PC-9 (cell line): Measurements from ENCODE around the gene SBK3. TPM values are rescaled to one million over a fixed set of nuclear protein-coding genes. Genes with fewer than 3 reads are reported as not detected.

ENCODE experiments used
- BruUV-seq: library from RNA; stranded (reverse); fragments of 400-500 nt; replicated peaks from 2 replicates; lab custom pipeline; 2021; lab: Mats Ljungman, UMichigan
- CTCF ChIA-PET: fragments of 300-600 bp; sonication (Branson Sonifier 250); formaldehyde crosslinking; loops from one replicate; lab custom pipeline; 2022; ENCODE audit warnings: antibody characterized with exemption; lab: Charles Lee
- POLR2A ChIA-PET: fragments of 300-600 bp; sonication (Branson Sonifier 250); formaldehyde crosslinking; loops from one replicate; lab custom pipeline; 2022; ENCODE audit warnings: antibody characterized with exemption; ENCODE audit not compliant: unreplicated experiment; lab: Charles Lee
- DNase-seq, 2 experiments: peaks; one replicate each; pipeline versions ENCODE4 v3.0.0 to v3.0.0-alpha.2; 2015 to 2022; ENCODE audit warnings: mixed read lengths in 1 of 2
- H2AFZ ChIP-seq: fragments of 200-600 bp; sonication (generic); 2 replicates; pipeline ENCODE4 v1.8.1; 2017; ENCODE audit warnings: antibody characterized with exemption
- H3F3A ChIP-seq: fragments of 200-600 bp; sonication (generic); 2 replicates; pipeline ENCODE4 v1.8.1; 2017; ENCODE audit warnings: antibody characterized with exemption, mild to moderate bottlenecking, low read depth; ENCODE audit not compliant: insufficient read depth
- H3K27ac ChIP-seq: fragments of 200-600 bp; sonication (generic); 2 replicates; pipeline ENCODE4 v1.6.1; 2016; ENCODE audit warnings: mixed run types
- H3K27me3 ChIP-seq: fragments of 200-600 bp; sonication (generic); 2 replicates; pipeline ENCODE4 v1.6.1; 2016; ENCODE audit warnings: low read depth, mixed run types; ENCODE audit not compliant: insufficient read depth
- H3K36me3 ChIP-seq: fragments of 200-600 bp; sonication (generic); 2 replicates; pipeline ENCODE4 v1.6.1; 2016; ENCODE audit warnings: low read depth, mixed run types
- H3K4me1 ChIP-seq: fragments of 200-600 bp; sonication (generic); replicated peaks from 2 replicates; pipeline ENCODE4 v1.6.1; 2016; ENCODE audit warnings: mixed run types; ENCODE audit not compliant: insufficient read depth
- H3K4me2 ChIP-seq: fragments of 200-600 bp; sonication (generic); 2 replicates; pipeline ENCODE4 v1.6.1; 2017; ENCODE audit warnings: mixed run types
- H3K4me3 ChIP-seq: fragments of 200-600 bp; sonication (generic); 2 replicates; pipeline ENCODE4 v1.6.1; 2016; ENCODE audit warnings: mixed run types
- H3K79me2 ChIP-seq: fragments of 200-600 bp; sonication (generic); 2 replicates; pipeline ENCODE4 v1.6.1; 2017; ENCODE audit warnings: low read depth, mixed run types
- H3K9me2 ChIP-seq: fragments of 200-600 bp; sonication (generic); 2 replicates; pipeline ENCODE4 v1.8.1; 2017; ENCODE audit warnings: mild to moderate bottlenecking; ENCODE audit not compliant: insufficient read depth
- H3K9me3 ChIP-seq: fragments of 200-600 bp; sonication (generic); 2 replicates; pipeline ENCODE4 v1.8.1; 2016; ENCODE audit warnings: low read depth; ENCODE audit not compliant: insufficient read depth
- H4K20me1 ChIP-seq: fragments of 200-600 bp; sonication (generic); 2 replicates; pipeline ENCODE4 v1.8.1; 2017; ENCODE audit not compliant: insufficient read depth
- EZH2 ChIP-seq: fragments of 200-600 bp; sonication (generic); IDR thresholded peaks from 2 replicates; pipeline ENCODE4 v1.8.0; 2017; ENCODE audit warnings: antibody characterized with exemption, low read depth
- intact Hi-C: fragments of 100-400 bp; cut with micrococcal nuclease; formaldehyde crosslinking; loops from one replicate; pipeline ENCODE4 v1.10.0; 2022; ENCODE audit not compliant: unreplicated experiment
- total RNA-seq: library from RNA; stranded (reverse); gene quantifications from 2 replicates; pipeline ENCODE4 v1.2.3, GENCODE V29; 2021
- TF ChIP-seq, protein P1 (sequence below): fragments of 200-600 bp; sonication (generic); conservative IDR thresholded peaks from 2 replicates; pipeline ENCODE4 v1.6.1; 2017; ENCODE audit warnings: mixed run types, antibody characterized with exemption, mild to moderate bottlenecking, moderate library complexity

SBK3 gene
- total RNA-seq, 1 experiment from 2014 or later = 41.4 TPM

- Histone ChIP-seq H2AFZ (peak overlapping the region; percentile 87), H3K4me1 (peaks cover 8% of the 10 kb centered on the region), H3K27ac (no peak overlapping the region), H3K9me3 (no peaks in the 10 kb centered on the region), H3K4me3 (peak overlapping the region; percentile 98), H3F3A (peaks cover 42% of the 10 kb centered on the region; the same call in 1 of the 2 replicates), H3K36me3 (peaks cover 9% of the 10 kb centered on the region; the same call in 1 of the 2 replicates), H3K27me3 (0 out of 2 replicates have a peak, but pooled peaks cover 5% of the 10 kb centered on the region), H3K4me2 (peak overlapping the region; percentile 91), H3K79me2 (peaks cover 18% of the 10 kb centered on the region), H3K9me2 (no peaks in the 10 kb centered on the region), H4K20me1 (peaks cover 7% of the 10 kb centered on the region; the same call in 1 of the 2 replicates)
- ChIA-PET CTCF (interaction anchor here (0.5 to 0.6 kb wide), 2 partner anchors 32 to 1102 kb away, joined by 7 to 9 read pairs; no protein-coding TSS in a partner anchor), POLR2A (interaction anchor here (0.6 to 1.6 kb wide), 4 partner anchors 18 to 96 kb away, joined by 5 to 8 read pairs (median 6); partner anchors contain the start of genes FIZ1 and NAT14)
- TSS peak; percentile 63 for BruUV-seq
- DNase-seq = no peak
- intact Hi-C loops = no loop called here
- TF ChIP-seq, protein P1, sequence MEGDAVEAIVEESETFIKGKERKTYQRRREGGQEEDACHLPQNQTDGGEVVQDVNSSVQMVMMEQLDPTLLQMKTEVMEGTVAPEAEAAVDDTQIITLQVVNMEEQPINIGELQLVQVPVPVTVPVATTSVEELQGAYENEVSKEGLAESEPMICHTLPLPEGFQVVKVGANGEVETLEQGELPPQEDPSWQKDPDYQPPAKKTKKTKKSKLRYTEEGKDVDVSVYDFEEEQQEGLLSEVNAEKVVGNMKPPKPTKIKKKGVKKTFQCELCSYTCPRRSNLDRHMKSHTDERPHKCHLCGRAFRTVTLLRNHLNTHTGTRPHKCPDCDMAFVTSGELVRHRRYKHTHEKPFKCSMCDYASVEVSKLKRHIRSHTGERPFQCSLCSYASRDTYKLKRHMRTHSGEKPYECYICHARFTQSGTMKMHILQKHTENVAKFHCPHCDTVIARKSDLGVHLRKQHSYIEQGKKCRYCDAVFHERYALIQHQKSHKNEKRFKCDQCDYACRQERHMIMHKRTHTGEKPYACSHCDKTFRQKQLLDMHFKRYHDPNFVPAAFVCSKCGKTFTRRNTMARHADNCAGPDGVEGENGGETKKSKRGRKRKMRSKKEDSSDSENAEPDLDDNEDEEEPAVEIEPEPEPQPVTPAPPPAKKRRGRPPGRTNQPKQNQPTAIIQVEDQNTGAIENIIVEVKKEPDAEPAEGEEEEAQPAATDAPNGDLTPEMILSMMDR = no peak
- no peak for TF ChIP-seq EZH2
Measured at GRCh38 chr19:55581145-55581822, 35.9 kb upstream of the SBK3 start.

GRCh38 chr19:55580628-55581144, 35.3 kb upstream of the SBK3 start, which contains the start of gene ZNF579:
TSS of gene ZNF579 (minus strand) at chr19:55580848. CDS start at chr19:55579639, 1,209 bp downstream.
- Histone ChIP-seq H3K4me2 (peak within 1 kb of the TSS; percentile 91), H2AFZ (peak within 1 kb of the TSS; percentile 87), H3K79me2 (peaks cover 18% of the 10 kb centered on the region), H3K9me3 (no peaks in the 10 kb centered on the region), H3K4me3 (peak within 1 kb of the TSS; percentile 98), H3K9me2 (no peaks in the 10 kb centered on the region), H3K27me3 (0 out of 2 replicates have a peak, but pooled peaks cover 5% of the 10 kb centered on the region), H4K20me1 (peaks cover 7% of the 10 kb centered on the region; the same call in 1 of the 2 replicates), H3K27ac (peak within 1 kb of the TSS; percentile 62), H3F3A (peaks cover 41% of the 10 kb centered on the region; the same call in 1 of the 2 replicates), H3K4me1 (0 out of 2 replicates have a peak, but pooled peaks cover 3% of the 10 kb centered on the region), H3K36me3 (peaks cover 9% of the 10 kb centered on the region; the same call in 1 of the 2 replicates)
- peak; percentile 70 to 90 for DNase-seq
- no TSS peak for BruUV-seq
- intact Hi-C loops = loop anchor here (1.0 kb wide), 1 partner anchor 34 kb away; no protein-coding TSS in a partner anchor
- TF ChIP-seq, protein P1 = no peak
- TF ChIP-seq EZH2 = no peak
- ChIA-PET CTCF (interaction anchor here (0.5 kb wide), 1 partner anchor 1101 kb away, joined by 7 read pairs; no protein-coding TSS in a partner anchor), POLR2A (interaction anchor here (0.6 to 1.6 kb wide), 4 partner anchors 19 to 51 kb away, joined by 5 to 6 read pairs (median 6); partner anchors contain the start of gene FIZ1)
